NAMALWA (cell line): ENCODE data around the gene NEAT1.

Experiments used
- DNase-seq: peaks from one replicate; pipeline ENCODE4 v3.0.0-alpha.2; 2015; ENCODE audit warnings: low spot score

NEAT1 gene

GRCh38 chr11:65433657-65434056, 11.1 kb downstream of the NEAT1 start:
- no peak for DNase-seq

GRCh38 chr11:65434057-65434666, 11.6 kb downstream of the NEAT1 start:
- DNase-seq = no peak

- no peak for DNase-seq
These were observed 12.2 kb downstream of the NEAT1 start for GRCh38 chr11:65434667-65435410.

GRCh38 chr11:65435411-65435931, 12.9 kb downstream of the NEAT1 start:
- DNase-seq = no peak

- DNase-seq = no peak
These were observed 13.4 kb downstream of the NEAT1 start for GRCh38 chr11:65435981-65436411.

- DNase-seq = no peak
These were observed 13.9 kb downstream of the NEAT1 start for GRCh38 chr11:65436412-65437032.

- DNase-seq = no peak
These were observed 15.0 kb downstream of the NEAT1 start for GRCh38 chr11:65437436-65438227.

- DNase-seq = no peak
These were observed 15.9 kb downstream of the NEAT1 start for GRCh38 chr11:65438257-65439151.

GRCh38 chr11:65439331-65440181, 17.0 kb downstream of the NEAT1 start:
- peak; percentile 18 for DNase-seq

GRCh38 chr11:65440831-65441499, 18.4 kb downstream of the NEAT1 start:
- peak; percentile 89 for DNase-seq

- no peak for DNase-seq
These were observed 20.3 kb downstream of the NEAT1 start for GRCh38 chr11:65442842-65443331.

- no peak for DNase-seq
These were observed 21.9 kb downstream of the NEAT1 start for GRCh38 chr11:65444314-65445051.

- DNase-seq = no peak
These were observed 22.6 kb downstream of the NEAT1 start for GRCh38 chr11:65445101-65445603.

GRCh38 chr11:65445604-65446445, 23.2 kb downstream of the NEAT1 start:
- no peak for DNase-seq

- no peak for DNase-seq
These were observed 24.1 kb downstream of the NEAT1 start for GRCh38 chr11:65446446-65447277.

GRCh38 chr11:65448074-65448417, 25.4 kb downstream of the NEAT1 start:
- DNase-seq = no peak
